ENCODE data around the gene MTARC2.

DNA sequence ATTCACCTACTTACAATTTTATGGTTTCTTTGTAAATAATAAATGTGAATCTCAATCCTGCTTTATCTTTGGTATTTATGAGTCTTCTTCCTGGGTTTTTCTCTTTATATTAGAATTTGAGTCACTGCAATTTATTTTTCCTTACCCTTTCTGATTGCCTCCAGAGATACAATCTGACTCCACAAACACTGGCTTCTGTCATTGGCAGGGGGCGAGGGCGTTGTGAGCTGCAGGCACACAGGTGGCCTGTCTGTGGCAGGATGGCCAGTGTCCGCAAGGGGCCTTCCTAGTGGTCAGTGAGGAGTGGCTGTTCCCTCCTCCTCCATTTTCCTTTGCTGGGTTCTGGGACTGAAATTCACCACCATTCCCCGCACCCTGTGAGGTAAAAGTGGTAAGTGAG is 36.6 kb downstream of the MTARC2 start:
- TF ChIP-seq, protein P1, sequence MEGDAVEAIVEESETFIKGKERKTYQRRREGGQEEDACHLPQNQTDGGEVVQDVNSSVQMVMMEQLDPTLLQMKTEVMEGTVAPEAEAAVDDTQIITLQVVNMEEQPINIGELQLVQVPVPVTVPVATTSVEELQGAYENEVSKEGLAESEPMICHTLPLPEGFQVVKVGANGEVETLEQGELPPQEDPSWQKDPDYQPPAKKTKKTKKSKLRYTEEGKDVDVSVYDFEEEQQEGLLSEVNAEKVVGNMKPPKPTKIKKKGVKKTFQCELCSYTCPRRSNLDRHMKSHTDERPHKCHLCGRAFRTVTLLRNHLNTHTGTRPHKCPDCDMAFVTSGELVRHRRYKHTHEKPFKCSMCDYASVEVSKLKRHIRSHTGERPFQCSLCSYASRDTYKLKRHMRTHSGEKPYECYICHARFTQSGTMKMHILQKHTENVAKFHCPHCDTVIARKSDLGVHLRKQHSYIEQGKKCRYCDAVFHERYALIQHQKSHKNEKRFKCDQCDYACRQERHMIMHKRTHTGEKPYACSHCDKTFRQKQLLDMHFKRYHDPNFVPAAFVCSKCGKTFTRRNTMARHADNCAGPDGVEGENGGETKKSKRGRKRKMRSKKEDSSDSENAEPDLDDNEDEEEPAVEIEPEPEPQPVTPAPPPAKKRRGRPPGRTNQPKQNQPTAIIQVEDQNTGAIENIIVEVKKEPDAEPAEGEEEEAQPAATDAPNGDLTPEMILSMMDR (IDR thresholded peaks at IDR 0.05) = no peak
- TF ChIP-seq POLR2A (IDR thresholded peaks at IDR 0.05) = no peak
